Memory B cell (primary cell): Measurements from ENCODE around the gene GBF1.
A peak's percentile ranks its signal among the peaks of the same experiment; 100 is the strongest.

Source experiments
- ATAC-seq: fragments of 150-1000 bp; cut with Tn5 transposase; 2 replicates; pipeline ENCODE4 v1.10.0; 2021; ENCODE audit warnings: low read depth, mild to moderate bottlenecking, moderate library complexity
- DNase-seq, 2 donors: peaks; one replicate each; pipeline ENCODE4 v3.0.0; 2022; ENCODE audit warnings: low spot score in 2 of 2
- H3K27ac Mint-ChIP-seq: one replicate; pipeline ENCODE4 v1.8.0; 2022; ENCODE audit warnings: mild to moderate bottlenecking, moderate library complexity, mixed read lengths
- H3K27me3 Mint-ChIP-seq: one replicate; pipeline ENCODE4 v1.8.0; 2022; ENCODE audit warnings: mixed read lengths
- H3K36me3 Mint-ChIP-seq: one replicate; pipeline ENCODE4 v1.8.0; 2022; ENCODE audit warnings: mild to moderate bottlenecking, mixed read lengths
- H3K4me1 Mint-ChIP-seq: one replicate; pipeline ENCODE4 v1.8.0; 2022; ENCODE audit warnings: mixed read lengths
- H3K4me3 Mint-ChIP-seq: one replicate; pipeline ENCODE4 v1.8.0; 2022; ENCODE audit warnings: mild to moderate bottlenecking, moderate library complexity, mixed read lengths
- H3K9me3 Mint-ChIP-seq: one replicate; pipeline ENCODE4 v1.8.0; 2022; ENCODE audit warnings: mixed read lengths

Gene GBF1

GRCh38 chr10:102425444-102425843, 180.1 kb downstream of the GBF1 start:
- H3K9me3 Mint-ChIP-seq = no peaks in the 10 kb centered on the region
- no peak overlapping the region for H3K27ac Mint-ChIP-seq
- H3K36me3 Mint-ChIP-seq = peaks cover 7% of the 10 kb centered on the region

DNA sequence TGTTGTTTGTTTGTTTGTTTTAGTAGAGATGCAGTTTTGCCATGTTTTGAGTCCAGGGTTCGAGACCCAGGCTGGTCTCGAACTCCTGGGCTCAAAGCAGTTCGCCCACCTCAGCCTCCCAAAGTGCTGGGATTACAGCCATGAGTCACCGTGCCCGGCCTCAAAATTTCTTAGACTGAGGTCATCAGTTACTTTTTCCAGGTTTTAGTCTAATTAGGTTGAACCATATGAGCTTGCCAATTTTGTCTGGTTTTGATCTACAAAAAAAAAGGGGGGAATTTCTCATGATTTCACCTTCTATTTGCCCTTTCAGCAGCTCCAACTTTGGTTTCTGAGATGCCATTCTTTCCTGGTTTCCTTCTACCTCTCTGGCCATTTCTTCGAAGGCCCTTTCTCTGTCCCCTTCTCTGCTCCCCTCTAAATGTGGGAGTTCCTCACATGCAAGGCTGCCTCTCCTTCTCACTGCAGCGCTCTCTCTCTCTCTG, 181.5 kb downstream of the GBF1 start:
- Mint-ChIP-seq H3K27ac (no peak overlapping the region), H3K9me3 (no peaks in the 10 kb centered on the region), H3K27me3 (no peaks in the 10 kb centered on the region), H3K36me3 (peaks cover 7% of the 10 kb centered on the region), H3K4me1 (peaks cover 17% of the 10 kb centered on the region), H3K4me3 (no peak overlapping the region)
- ATAC-seq = no peak
- DNase-seq = no peak

More at GRCh38 chr10:102425444-102425843, 180.1 kb downstream of the GBF1 start:
- no peaks in the 10 kb centered on the region for H3K27me3 Mint-ChIP-seq
- no peak overlapping the region for H3K4me3 Mint-ChIP-seq
- H3K4me1 Mint-ChIP-seq = peaks cover 13% of the 10 kb centered on the region
- no peak for DNase-seq
- no peak for ATAC-seq

GRCh38 chr10:102429468-102429867, 184.1 kb downstream of the GBF1 start:
- no peak overlapping the region for H3K4me3 Mint-ChIP-seq
- ATAC-seq (no peak), DNase-seq (no peak)
- peaks cover 19% of the 10 kb centered on the region for H3K4me1 Mint-ChIP-seq
- no peaks in the 10 kb centered on the region for H3K9me3 Mint-ChIP-seq
- peaks cover 1% of the 10 kb centered on the region for H3K27me3 Mint-ChIP-seq
- H3K27ac Mint-ChIP-seq = no peak overlapping the region
- H3K36me3 Mint-ChIP-seq = peaks cover 6% of the 10 kb centered on the region

- Mint-ChIP-seq H3K9me3 (no peaks in the 10 kb centered on the region), H3K4me1 (peaks cover 21% of the 10 kb centered on the region), H3K4me3 (peak overlapping the region; percentile 94), H3K27ac (peak overlapping the region; percentile 84), H3K36me3 (peaks cover 6% of the 10 kb centered on the region), H3K27me3 (peaks cover 1% of the 10 kb centered on the region)
- ATAC-seq (no peak), DNase-seq (no peak)
These were observed 186.3 kb downstream of the GBF1 start for GRCh38 chr10:102431452-102432124.
